GM06990 (cell line): ENCODE results near the gene HCCS.
A peak's percentile ranks its signal among the peaks of the same experiment; 100 is the strongest.

Experiments
- DNase-seq: peaks from one replicate; pipeline ENCODE4 v3.0.0-alpha.2; 2011; ENCODE audit not compliant: insufficient read length; ENCODE audit errors: extremely low read depth
- H3K27me3 ChIP-seq: replicated peaks from 2 replicates; pipeline ENCODE4 v1.6.0; 2011; ENCODE audit warnings: low read length; ENCODE audit not compliant: control insufficient read depth, insufficient read depth
- H3K36me3 ChIP-seq: 2 replicates; pipeline ENCODE4 v1.5.1; 2011; ENCODE audit warnings: low read length; ENCODE audit not compliant: control insufficient read depth, insufficient read depth
- H3K4me3 ChIP-seq: replicated peaks from 2 replicates; pipeline ENCODE4 v1.5.1; 2011; ENCODE audit warnings: low read depth, mild to moderate bottlenecking, control low read depth, low read length
- TF ChIP-seq, protein P1 (sequence below): IDR thresholded peaks from 2 replicates; pipeline ENCODE4 v1.5.1; 2011; ENCODE audit warnings: low read length, control low read depth, mild to moderate bottlenecking, inconsistent platforms; ENCODE audit not compliant: insufficient read depth, poor library complexity, severe bottlenecking

Gene HCCS

DNA sequence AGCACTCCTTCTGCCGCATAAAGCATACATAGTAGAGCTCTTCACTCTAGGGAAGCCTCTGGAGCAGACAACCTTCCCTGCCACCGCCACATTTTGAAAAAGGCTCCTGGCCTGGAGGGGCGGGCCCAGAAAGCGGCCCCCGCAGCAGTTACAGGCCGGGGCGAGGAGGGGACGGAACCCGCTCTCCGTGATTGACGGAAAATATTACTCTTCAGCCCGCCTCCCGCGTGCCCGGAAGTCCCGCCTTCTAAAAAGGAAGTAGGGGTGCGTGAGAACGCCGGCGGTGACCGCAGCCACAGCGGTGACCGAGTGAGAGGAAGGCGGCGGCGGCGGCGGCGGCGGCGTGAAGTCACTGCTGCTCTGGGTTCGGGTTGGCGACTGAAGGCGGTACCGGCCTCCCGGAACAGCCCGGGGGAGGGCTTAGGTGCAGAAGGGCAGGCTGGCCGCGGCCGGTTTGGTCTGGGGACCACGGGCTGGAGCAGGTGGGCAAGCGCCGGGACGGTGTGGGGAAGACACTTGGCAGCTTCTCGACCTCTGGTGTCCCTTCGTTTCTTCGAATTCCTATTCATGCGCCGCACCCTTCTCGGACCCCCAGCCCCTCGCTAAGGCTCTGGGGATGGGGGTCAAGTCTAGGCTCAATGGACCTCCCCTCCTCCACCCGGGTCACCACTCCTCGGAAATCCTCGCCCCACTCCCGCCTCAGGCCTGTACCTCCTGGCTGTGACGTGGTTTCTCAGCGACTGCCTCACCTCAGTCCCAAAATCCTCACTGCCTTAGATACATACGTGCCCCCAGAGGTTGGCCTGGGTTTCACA is at the start of gene HCCS:
Gene HCCS, plus strand, starts transcription at position 296 of the 815 bp plus-strand sequence. CDS start 729 bp downstream, outside the sequence.
- Histone ChIP-seq H3K36me3 (no peaks in the 10 kb centered on the region; the same call in 1 of the 2 replicates), H3K4me3 (peak within 1 kb of the TSS; percentile 79), H3K27me3 (no peaks in the 10 kb centered on the region)
- TF ChIP-seq, protein P1, sequence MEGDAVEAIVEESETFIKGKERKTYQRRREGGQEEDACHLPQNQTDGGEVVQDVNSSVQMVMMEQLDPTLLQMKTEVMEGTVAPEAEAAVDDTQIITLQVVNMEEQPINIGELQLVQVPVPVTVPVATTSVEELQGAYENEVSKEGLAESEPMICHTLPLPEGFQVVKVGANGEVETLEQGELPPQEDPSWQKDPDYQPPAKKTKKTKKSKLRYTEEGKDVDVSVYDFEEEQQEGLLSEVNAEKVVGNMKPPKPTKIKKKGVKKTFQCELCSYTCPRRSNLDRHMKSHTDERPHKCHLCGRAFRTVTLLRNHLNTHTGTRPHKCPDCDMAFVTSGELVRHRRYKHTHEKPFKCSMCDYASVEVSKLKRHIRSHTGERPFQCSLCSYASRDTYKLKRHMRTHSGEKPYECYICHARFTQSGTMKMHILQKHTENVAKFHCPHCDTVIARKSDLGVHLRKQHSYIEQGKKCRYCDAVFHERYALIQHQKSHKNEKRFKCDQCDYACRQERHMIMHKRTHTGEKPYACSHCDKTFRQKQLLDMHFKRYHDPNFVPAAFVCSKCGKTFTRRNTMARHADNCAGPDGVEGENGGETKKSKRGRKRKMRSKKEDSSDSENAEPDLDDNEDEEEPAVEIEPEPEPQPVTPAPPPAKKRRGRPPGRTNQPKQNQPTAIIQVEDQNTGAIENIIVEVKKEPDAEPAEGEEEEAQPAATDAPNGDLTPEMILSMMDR: no peak
- DNase-seq: peak; percentile 83

DNA sequence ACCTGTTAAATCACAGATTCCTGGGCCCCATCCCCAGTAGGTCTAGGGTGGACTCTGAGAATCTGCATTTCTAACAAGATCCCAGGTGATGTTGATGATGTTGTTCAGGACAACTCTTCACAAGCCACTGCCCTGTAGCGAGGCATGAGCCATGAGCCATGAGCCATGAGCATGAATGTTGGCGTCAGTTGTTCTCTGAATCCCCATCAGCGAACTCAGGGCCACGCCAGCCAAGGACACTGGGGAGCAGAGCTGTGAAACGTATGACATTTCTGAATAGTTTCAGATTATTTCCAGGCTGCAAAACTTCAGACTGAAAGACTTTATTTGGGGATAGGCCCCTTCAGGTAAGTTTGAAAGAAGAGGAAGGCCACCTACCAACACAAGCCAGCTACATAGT is 46.9 kb upstream of the HCCS start:
- Histone ChIP-seq H3K27me3 (no peaks in the 10 kb centered on the region), H3K36me3 (no peaks in the 10 kb centered on the region), H3K4me3 (no peak overlapping the region)
- DNase-seq: no peak
- TF ChIP-seq, protein P1: no peak

DNA sequence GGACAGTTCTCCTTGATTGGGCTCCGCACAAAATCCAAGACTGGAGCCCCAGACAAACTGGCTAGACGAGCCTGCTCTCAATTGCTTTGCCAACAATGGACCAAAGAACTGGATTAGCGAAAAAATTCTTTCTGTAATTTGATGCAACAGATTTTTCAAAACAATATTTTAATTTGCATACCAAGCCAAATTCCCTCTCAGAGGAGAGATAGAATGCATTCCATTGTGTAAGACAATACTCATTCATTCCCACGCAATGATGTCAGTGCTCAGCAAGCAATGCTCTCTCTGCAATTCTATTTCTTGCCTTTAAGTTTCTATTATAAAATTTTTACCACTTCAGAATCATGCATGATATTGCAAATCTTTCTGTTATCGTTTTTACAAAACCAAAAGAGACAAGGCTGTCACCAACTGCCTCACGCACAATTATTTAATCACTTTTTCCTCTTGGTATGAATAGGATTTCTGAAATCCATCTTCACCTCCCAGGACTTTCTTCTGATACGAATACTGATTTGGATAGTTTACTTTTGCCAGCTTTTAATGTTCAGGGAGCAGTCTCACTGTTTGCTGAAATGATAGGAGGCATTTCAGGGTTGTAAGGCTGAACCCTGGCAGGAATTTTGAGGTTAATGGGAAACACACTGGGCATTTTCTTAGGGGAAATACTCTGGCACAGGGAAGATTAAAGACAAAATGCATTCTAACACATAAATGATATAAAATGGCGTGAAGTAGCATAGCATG is 46.1 kb upstream of the HCCS start:
- H3K27me3 ChIP-seq: no peaks in the 10 kb centered on the region
- DNase-seq: no peak
- no peaks in the 10 kb centered on the region for H3K36me3 ChIP-seq
- TF ChIP-seq, protein P1: no peak
- no peak overlapping the region for H3K4me3 ChIP-seq

DNA sequence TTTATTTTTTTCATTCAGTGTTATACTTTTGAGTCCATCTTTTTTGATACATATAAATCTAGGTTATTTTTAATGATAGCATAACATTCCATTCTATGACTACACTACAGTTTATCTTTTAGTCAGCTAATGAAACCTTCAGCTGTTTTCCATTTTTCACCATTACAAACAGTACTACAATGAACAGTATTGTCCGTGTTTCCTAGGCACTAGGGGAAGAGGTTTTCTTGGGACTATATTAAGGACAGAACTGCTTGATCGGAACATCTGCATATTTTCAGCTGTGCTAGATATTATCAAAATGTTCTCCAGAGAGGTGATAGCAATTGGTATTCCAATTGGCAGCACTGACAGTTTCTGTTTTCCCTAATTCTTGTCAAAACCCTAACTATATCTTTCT is 44.3 kb upstream of the HCCS start:
- no peaks in the 10 kb centered on the region for H3K36me3 ChIP-seq
- no peak for DNase-seq
- H3K4me3 ChIP-seq: no peak overlapping the region
- no peaks in the 10 kb centered on the region for H3K27me3 ChIP-seq
- TF ChIP-seq, protein P1: no peak

DNA sequence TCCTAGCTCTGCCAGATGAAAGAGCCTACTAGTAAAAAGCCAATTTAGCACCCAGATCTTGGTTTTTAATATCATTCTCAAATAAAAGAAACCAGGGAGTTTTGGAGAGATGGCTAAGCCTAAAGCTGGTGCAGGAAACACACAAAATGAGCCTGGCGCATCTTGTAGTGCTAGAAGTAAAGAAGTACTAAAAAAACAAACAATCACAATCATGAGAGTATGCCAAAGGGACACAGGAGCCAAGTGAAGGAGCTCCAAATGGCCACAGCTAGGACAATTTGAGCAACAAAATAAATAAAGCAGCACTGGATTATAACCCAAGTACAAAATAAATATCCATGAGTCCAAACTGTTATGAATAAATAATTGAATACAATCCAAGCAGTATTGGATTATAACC is 37.8 kb upstream of the HCCS start:
- Histone ChIP-seq H3K36me3 (no peaks in the 10 kb centered on the region), H3K27me3 (no peaks in the 10 kb centered on the region), H3K4me3 (no peak overlapping the region)
- DNase-seq: no peak
- TF ChIP-seq, protein P1: no peak
